ENCODE data around the gene SPAST.
"Not testable (repeated sequence)": the region's sequence is repeated elsewhere in the genome, so short reads cannot be mapped to it uniquely, and the experiment has no call there.

SPAST gene, protein sequence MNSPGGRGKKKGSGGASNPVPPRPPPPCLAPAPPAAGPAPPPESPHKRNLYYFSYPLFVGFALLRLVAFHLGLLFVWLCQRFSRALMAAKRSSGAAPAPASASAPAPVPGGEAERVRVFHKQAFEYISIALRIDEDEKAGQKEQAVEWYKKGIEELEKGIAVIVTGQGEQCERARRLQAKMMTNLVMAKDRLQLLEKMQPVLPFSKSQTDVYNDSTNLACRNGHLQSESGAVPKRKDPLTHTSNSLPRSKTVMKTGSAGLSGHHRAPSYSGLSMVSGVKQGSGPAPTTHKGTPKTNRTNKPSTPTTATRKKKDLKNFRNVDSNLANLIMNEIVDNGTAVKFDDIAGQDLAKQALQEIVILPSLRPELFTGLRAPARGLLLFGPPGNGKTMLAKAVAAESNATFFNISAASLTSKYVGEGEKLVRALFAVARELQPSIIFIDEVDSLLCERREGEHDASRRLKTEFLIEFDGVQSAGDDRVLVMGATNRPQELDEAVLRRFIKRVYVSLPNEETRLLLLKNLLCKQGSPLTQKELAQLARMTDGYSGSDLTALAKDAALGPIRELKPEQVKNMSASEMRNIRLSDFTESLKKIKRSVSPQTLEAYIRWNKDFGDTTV

DNA sequence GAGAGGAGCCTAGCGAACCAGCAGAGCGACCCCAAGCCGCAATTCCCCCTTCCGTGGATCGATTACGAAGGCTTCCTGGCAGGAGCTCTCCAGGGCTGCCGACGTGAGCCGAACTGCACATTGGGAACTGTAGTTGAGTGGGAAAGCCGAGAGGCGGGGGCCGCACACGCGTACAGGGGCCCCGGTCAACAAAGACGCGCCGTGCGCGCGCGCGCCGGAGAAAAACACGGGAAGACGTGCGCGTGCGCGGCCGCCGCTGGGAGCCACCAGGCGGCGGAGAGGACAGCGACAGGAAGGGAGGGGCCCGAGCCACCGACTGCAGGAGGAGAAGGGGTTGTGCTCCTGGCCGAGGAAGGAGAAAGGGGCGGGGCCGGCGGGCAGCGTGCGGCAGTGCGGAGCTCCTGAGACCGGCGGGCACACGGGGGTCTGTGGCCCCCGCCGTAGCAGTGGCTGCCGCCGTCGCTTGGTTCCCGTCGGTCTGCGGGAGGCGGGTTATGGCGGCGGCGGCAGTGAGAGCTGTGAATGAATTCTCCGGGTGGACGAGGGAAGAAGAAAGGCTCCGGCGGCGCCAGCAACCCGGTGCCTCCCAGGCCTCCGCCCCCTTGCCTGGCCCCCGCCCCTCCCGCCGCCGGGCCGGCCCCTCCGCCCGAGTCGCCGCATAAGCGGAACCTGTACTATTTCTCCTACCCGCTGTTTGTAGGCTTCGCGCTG lies at the start of gene SPAST:
Gene SPAST (plus strand): TSS at position 247 of the 711 bp plus-strand sequence. CDS start 276 bp downstream, at position 523.
- DNase-seq: peak; percentile 99

DNA sequence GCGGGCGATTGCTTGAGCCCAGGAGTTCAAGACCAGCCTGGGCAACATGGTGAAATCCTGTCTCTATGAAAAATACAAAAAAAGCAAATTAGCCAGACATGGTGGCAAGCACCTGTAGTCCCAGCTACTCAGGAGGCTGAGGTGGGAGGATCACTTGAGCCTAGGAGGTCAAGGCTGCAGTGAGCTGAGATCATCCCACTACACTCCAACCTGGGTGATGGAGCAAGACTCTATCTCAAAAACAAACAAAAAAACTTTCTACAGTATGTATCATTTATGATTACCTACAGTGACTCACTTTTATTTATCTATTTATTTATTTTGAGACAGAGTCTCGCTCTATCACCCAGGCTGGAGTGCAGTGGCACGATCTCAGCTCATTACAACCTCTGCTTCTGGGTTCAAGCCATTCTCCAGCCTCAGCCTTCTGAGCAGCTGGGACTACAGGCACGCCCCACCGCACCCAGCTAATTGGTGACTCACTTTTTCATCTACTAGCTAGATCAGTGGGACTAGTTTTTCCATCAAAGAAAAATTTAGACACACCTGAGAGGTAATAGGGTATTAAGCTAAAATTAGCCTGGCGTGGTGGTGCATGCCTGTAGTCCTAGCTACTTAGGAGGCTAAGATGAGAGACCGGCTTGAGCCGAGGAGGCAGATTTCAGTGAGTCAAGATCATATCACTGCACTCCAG lies 44.4 kb upstream of the SPAST start:
- DNase-seq: not testable (repeated sequence)

DNA sequence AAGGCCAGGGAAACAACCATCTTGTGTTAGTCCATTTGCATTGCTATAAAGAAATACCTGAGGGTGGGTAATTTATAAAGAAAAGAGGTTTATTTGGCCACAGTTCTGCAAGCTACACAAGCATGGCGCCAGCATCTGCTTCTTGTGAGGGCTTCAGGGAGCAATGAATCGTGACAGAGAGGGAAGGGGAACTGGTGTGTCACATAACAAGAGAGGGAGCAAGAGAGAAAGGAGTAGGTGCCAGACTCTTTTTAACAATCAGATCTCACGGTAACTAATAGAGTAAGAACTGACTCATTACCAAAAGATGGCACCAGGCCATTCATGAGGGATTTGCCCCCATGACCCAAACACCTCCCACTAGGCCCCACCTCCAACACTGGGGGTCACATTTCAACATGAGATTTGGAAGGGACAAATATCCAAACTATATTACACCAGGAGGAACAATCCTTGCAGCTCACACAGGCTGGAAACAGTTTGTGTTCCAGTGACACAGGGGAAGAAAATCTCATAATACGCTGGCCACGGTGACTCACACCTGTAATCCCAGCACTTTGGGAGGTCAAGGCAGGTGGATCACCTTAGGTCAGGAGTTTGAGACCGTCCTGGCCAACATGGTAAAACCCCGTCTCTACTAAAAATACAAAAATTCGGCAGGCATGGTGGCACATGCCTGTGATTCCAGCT lies 29.0 kb upstream of the SPAST start:
- peak; percentile 11 for DNase-seq

DNA sequence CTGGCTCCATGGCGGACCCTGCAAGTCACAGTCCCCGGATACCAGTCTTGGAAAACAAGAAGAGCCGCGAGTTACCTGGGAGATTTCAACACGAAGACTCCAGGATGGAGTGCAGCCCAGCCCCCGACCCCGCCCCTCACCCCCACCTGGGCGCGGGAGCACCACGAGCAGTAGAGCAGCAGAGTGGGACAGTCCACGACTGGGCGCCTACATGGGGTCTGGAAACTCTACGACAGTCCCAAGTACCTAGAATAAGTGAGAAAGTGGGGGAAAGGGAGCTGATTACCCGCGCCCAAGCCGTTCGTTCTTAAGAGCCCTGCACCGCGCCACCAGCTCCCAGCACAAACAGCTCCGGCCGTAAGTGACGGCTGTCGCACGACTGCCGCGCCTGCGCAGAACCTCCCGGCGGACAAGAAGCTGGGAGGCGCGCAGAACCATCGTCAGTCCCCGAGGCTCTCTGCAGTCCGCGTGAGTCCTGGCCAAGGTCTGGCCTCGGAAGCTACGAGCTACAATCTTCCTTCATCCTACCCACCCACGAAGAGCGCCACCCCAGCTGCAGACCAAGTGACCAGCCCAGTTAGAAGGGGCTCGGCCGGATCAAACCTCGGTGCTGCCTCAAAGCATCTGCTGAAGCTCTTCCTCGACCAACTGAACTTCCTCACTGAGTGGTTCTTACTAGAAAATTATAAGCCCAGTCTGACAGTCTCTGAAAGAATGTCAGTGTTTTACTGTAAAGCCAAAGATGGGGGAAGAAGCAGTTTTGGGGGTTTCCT lies 23.7 kb upstream of the SPAST start, which contains the start of gene DPY30:
Gene DPY30 (minus strand): TSS at position 359 of the 773 bp plus-strand sequence. CDS start 349 bp downstream, at position 10.
- peak; percentile 97 for DNase-seq

DNA sequence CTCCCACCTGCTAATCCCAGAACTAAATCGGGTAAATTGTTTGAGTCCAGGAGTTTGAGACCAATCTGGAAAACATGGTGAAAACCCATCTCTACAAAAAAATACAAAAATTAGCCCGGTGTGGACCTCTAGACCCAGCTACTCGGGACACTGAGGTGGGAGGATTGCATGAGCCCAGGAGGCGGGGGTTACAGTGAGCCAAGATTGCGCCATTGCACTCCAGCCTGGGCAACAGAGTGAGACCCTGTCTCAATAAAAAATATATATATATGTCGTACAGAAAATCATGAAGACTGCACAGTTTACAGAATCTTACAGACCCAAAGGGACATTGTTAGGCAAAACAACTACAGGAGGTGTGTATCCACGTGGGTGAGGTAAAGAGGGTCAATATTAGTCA lies 19.8 kb upstream of the SPAST start:
- DNase-seq: no peak

DNA sequence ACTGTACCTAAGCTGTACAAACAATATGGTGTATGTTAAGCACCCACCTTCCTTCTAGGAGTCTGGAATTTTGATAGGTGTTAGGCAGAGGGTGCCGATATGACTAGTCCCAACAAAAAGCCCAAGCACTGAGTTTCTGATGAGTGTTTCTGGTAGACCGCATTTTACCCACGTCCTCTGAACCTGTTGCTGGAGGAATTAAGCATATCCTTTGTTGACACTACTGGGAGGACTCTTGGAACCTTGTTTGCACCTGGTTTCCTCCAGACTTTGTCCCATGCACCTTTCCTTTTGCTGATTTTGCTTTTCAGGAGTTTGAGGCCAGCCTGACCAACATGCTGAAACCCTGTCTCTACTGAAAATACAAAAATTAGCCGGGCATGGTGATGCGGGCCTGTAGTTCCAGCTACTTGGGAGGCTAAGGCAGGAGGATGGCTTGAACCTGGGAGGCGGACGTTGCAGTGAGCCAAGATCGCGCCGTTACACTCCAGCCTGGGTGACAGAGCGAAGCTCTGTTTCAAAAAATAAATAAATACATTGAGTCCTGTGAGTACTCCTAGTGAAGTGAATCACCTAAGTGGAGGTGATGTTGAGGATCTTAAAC lies 11.4 kb upstream of the SPAST start:
- DNase-seq: no peak

DNA sequence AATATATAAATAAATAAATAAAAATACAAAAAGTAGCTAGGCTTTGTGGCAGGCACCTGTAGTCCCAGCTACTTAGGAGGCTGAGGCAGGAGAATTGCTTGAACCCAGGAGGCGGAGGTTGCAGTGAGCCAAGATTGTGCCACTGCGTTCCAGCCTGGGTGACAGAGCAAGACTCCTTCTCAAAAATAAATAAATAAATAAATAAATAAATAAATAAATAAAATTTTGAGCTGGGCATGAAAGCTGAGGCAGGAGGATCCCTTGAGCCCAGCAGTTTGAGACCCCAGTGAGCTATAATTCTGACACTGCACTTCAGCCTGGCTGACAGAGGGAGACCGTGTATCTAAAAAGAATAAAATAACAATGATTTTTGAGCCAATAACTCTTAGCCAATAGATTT lies 8.8 kb upstream of the SPAST start:
- not testable (repeated sequence) for DNase-seq

DNA sequence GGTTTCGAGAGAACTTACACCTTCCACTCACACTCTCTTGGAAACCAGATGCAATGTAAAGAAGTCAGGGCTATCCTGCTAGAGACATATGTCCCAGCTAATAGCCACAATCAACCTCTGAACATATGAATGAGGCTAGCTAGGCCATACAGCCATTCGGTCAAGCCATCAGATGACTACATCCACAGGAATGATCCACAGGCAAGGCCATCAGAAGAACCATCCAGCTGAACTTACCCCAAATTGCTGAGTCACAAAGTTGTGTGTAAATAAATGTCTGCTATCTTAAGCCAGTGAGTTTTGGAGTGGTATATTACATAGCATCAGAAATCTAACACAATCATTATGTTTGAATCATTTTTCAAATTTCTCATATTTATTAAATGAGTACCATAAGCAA lies 5.2 kb upstream of the SPAST start:
- DNase-seq: no peak

DNA sequence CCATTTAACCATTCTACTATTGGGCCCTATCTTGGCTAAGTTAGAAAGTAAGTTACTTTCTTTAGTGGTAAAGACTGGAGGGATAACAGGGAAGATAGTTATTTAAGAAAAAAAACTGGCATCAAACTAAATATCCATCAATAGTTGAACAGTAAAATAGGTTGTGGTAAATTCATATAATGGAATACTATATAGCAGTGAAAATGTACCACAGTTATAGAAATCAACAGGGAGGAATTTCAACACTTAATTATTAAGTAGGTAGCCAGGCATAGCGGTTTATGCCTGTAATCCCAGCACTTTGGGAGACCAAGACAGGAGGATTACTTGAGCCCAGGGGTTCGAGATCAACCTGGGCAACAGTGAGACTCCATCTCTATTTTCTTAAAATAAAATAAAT lies 3.1 kb upstream of the SPAST start:
- DNase-seq: no peak

DNA sequence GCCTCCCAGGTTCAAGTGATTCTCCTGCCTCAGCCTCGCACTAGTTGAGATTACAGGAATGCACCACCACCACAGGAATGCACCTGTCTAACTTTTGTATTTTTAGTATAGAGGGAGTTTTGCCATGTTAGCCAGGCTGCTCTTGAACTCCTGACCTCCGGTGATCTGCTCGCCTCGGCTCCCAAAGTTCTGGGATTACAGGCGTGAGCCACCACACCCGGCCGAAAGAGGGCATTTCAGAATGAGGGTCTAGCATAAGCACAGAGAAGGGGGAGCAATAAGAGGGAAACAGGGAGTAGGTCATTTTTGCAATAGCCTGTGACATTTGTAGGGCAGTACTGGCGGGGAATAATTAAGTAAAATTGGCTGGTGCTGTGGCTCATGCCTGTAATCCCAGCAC lies 1.9 kb upstream of the SPAST start:
- DNase-seq: no peak

DNA sequence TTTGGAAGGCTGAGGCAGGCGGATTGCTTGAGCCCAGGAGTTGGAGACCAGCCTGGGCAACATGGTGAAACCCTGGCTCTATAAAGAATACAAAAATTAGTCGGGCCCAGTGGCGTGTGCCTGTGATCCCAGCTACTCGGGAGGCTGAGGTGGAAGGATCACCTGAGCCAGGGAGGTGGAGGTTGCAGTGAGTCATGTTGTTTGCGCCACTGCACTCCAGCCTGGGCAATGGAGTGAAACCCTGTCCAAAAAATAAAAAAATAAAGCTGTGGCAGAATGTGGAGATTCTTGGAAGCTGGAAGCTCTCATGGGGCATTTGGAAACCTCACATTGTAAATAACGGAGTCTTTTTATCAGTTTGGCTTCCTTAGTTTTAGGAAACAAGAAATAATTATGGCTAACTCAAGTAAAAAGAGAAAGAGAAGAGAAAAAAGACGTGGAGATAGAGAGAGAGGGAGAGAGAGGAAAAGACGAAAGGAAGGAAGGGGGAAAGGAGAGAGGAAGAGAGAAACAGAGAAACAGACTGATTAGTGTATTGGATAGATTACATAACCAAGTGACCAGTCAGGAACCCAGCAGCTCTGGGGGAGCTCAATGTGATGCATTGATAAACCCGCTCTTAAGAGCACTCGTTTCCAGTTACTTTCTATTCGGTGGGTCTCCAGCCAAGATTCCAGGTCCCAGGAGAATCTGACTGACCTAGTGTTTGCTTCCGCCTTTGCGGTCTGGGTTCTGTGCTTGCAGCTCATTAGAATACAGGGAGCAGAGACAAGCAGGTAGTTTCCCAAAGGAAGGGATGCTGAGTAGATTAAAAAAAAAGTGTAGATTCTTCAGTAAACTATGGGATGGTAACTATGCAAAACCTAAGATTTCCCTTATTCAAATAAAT lies 1.1 kb upstream of the SPAST start:
- DNase-seq: peak; percentile 68

DNA sequence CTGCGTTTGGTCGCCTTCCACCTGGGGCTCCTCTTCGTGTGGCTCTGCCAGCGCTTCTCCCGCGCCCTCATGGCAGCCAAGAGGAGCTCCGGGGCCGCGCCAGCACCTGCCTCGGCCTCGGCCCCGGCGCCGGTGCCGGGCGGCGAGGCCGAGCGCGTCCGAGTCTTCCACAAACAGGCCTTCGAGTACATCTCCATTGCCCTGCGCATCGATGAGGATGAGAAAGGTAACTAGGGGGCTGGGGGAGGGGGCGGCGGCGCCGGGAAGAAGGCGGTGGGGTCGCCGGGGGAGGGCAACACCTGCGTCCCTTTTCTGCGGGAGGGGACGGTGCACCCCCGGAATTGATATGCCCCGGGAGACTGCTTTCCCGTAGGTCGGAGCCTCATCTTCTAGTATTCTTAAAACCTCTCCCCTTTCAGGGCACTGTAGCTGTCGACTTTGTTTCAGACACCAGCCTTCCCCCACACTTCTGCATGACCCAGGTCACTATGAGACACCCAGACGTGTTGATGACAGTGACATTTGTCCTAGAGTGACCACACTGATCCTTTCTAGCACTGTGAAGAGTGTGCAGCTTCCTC lies 755 bp downstream of the SPAST start:
- DNase-seq: peak; percentile 54

DNA sequence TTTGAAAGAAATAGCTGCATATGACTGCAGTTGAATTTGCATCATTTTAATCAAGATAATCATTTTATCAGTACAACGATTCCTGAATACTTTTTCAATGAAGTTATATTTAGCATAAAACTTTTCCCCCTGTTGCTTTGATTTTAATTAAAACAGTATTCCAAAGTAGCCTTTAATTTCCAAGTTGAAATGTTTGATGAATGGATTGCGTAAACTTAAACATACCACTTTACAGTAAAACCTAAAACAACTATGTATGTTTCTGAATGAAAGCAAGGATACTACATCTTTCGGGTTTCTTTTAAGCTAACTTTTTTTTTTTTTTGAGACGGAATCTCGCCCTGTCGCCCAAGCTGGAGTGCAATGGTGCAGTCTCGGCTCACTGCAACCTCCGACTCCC lies 1.4 kb downstream of the SPAST start:
- no peak for DNase-seq

DNA sequence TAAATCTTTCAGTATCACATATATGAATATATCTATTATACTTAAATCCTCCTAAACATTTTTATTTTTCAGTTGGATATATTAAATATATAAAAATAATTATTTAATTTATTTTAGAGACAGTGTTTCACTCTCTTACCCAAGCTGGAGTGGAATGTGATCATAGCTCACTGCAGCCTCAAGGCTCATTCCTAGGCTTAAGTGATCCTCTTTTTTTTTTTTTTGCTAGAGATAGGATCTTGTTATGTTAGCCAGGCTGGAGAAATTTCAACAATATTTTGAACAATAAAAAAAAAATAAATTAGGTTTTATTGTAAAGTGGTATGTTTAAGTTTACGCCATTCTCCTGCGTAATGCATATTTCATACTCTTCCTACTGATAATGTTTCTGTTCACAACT lies 4.2 kb downstream of the SPAST start:
- no peak for DNase-seq

DNA sequence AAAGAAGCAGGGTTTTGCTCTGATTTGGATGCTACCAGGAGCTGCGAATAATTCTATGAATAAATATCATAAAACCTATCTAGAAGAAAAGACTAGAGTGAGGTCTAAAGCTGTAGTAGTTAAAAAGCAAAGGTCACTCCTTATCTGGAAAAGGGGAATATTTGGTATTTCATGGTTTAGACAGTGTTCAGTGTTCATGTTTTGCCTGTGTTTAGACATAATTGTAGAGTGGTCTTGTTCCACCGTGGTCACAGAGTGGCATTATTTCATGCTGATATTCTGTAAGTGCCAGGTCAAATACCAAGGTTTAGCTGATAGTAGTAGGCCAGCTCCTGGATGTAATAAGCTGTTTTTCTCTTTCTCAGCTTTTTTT lies 10.8 kb downstream of the SPAST start:
- no peak for DNase-seq

DNA sequence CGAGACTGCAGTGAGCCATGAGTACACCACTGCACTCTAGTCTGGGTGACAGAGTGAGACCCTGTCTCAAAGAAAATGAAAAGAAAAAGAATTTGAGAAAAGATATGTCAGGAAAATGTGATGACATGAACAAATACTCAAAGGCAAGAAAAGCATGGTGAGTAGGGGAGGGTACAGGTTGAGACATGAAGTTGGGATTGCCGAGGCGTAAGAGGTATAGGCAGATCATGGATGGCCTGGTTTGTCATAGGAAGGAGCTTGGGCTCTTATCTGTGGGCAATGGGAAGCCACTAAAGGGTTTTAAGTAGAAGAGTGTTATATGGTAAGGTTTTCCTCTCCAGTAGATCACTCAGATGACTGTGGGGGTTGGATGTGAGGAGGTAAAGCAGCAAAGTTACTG lies 32.3 kb downstream of the SPAST start:
- DNase-seq: no peak

DNA sequence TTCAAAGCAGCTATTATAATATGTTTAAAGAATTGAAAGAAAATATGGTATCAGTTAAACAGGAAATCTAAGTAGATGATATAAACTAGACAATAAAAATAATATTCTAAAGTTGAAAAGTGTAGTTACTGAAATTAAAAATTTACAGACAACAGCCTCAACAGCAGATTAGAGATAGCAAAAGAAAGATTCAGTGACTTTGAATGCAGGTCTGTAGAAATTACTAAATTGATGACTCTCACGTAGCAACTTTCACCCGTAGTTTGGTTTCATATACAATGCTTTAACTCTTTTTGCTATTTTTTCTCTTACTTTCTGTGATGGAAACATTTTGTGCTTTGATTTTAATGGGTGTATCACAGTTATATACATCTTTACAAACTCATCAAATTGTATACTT lies 44.8 kb downstream of the SPAST start:
- no peak for DNase-seq

DNA sequence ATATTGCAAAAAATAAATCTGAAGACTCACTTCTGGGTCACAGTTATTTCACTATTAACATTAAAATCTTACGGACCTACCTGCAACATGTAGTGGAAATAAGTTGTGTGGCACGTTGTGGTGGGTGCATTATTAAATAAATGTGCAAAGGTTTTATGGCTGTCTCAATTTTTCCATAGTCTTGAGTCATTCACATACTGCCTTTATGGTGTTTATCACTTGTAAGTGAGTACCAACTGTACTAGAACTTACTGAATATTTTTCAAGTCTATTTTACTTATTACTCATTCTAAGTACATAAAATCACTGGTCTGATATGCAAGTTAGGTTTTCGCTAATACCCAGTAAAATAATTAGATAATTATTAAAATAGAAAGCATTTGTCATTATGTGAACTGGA lies 54.7 kb downstream of the SPAST start:
- no peak for DNase-seq

DNA sequence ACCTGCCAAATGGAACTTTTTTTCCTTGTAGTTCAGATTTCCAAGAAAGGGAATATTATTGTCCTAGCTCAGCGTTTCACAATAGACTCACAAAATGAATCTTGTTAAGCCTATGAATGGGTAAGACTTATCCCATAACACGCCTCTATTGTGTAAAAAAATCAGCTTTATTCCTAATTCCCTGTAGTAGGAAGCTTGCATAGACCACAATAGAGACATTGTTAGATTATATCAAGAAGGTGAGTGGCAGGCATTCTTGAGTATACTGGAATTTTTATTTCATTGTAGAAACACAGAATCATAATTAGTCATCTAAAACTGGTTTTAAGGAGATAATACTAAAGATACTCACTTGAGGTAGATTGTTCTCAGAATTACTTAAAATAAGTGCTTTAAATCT lies 55.8 kb downstream of the SPAST start:
- no peak for DNase-seq

DNA sequence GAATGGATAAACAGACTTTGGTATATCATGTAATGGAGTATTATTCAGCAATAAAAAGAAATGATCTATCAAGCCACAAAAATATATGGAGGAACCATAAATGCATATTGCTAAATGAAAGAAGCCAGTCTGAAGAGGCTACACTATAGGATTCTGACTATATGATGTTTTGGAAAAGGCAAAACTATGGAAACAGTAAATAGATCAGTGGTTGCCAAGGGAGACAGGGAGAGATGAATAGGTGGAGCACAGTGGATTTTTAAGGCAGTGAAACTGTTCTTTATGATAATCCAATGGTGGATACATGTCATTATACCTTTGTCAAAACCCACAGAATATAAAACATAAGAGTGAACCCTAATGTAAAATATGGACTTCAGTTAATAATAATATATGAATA lies 61.3 kb downstream of the SPAST start:
- no peak for DNase-seq

Data from hematopoietic multipotent progenitor cell treated with erythropoietin and hydrocortisone succinate and interleukin-3 and kit ligand, for 4 days (in vitro differentiated cells).